SW 1271 (cell line): Measurements from ENCODE around the gene CCDC88A.
"Not testable (repeated sequence)": the region's sequence is repeated elsewhere in the genome, so short reads cannot be mapped to it uniquely, and the experiment has no call there.

ENCODE experiments used
- DNase-seq, 2 experiments: peaks; one replicate each; lab custom pipeline; 2025; lab: John Stamatoyannopoulos, UW

Gene CCDC88A

GRCh38 chr2:55301277-55301676, 118.4 kb downstream of the CCDC88A start:
- no peak for DNase-seq

- DNase-seq: no peak
Measured at GRCh38 chr2:55296393-55296792, 123.3 kb downstream of the CCDC88A start.

- DNase-seq: no peak
Measured at GRCh38 chr2:55283083-55283482, 136.6 kb downstream of the CCDC88A start.

- peak; percentile 56 to 74 for DNase-seq
Measured at GRCh38 chr2:55282110-55282917, 137.3 kb downstream of the CCDC88A start.

GRCh38 chr2:55280851-55281546, 138.7 kb downstream of the CCDC88A start:
- DNase-seq: not testable (repeated sequence)

GRCh38 chr2:55279859-55280424, 139.7 kb downstream of the CCDC88A start:
- not testable (repeated sequence) for DNase-seq

GRCh38 chr2:55279214-55279835, 140.3 kb downstream of the CCDC88A start:
- DNase-seq: not testable (repeated sequence)

GRCh38 chr2:55277310-55277709, 142.3 kb downstream of the CCDC88A start:
- no peak for DNase-seq

GRCh38 chr2:55274346-55274745, 145.3 kb downstream of the CCDC88A start:
- DNase-seq: not testable (repeated sequence)

- no peak for DNase-seq
Measured at GRCh38 chr2:55269645-55269990, 150.0 kb downstream of the CCDC88A start.

- peak; percentile 94 to 96 for DNase-seq
Measured at GRCh38 chr2:55268907-55269644, 150.6 kb downstream of the CCDC88A start, which contains the start of gene MTIF2. MTIF2 (minus strand) TSS chr2:55269231; CDS start chr2:55263858, 5,373 bp downstream.

- peak in 1 of 2 experiments; percentile 33 for DNase-seq
Measured at GRCh38 chr2:55268288-55268906, 151.3 kb downstream of the CCDC88A start.

- not testable (repeated sequence) for DNase-seq
Measured at GRCh38 chr2:55259586-55259985, 160.1 kb downstream of the CCDC88A start.

- DNase-seq: no peak
Measured at GRCh38 chr2:55252832-55253231, 166.8 kb downstream of the CCDC88A start.

GRCh38 chr2:55247025-55247424, 172.6 kb downstream of the CCDC88A start:
- DNase-seq: no peak

GRCh38 chr2:55245411-55245810, 174.2 kb downstream of the CCDC88A start:
- no peak for DNase-seq

- DNase-seq: no peak
Measured at GRCh38 chr2:55242617-55243016, 177.0 kb downstream of the CCDC88A start.

- not testable (repeated sequence) for DNase-seq
Measured at GRCh38 chr2:55241582-55241981, 178.1 kb downstream of the CCDC88A start.

GRCh38 chr2:55239656-55240222, 179.9 kb downstream of the CCDC88A start:
- DNase-seq: no peak
